ENCODE results near the gene PCSK2.

The PCSK2 gene

DNA sequence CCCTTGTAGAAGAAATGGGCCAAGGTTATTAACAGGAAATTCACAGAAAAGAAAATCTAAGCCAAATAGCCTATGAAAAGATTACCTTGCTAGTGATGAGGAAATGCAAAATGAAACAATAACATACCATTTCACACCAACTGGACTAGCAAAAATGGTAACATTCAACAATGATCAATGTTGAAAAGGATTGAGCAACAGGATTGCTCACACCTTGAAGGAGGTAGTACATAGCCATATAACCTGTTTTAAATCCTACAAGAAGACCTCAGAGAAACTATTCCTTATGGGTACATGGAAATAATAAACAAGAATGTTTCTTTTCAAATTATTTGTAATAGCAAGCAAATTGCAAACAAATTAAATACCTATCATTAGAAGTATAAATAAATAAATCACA is 196.9 kb downstream of the PCSK2 start:
- ChIA-PET POLR2A (no interaction called here), CTCF (interaction anchor here (4.4 kb wide), 1 partner anchor 8 kb away, joined by 25 read pairs; no protein-coding TSS in a partner anchor)
- TF ChIP-seq, protein P1, sequence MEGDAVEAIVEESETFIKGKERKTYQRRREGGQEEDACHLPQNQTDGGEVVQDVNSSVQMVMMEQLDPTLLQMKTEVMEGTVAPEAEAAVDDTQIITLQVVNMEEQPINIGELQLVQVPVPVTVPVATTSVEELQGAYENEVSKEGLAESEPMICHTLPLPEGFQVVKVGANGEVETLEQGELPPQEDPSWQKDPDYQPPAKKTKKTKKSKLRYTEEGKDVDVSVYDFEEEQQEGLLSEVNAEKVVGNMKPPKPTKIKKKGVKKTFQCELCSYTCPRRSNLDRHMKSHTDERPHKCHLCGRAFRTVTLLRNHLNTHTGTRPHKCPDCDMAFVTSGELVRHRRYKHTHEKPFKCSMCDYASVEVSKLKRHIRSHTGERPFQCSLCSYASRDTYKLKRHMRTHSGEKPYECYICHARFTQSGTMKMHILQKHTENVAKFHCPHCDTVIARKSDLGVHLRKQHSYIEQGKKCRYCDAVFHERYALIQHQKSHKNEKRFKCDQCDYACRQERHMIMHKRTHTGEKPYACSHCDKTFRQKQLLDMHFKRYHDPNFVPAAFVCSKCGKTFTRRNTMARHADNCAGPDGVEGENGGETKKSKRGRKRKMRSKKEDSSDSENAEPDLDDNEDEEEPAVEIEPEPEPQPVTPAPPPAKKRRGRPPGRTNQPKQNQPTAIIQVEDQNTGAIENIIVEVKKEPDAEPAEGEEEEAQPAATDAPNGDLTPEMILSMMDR (IDR thresholded peaks at IDR 0.05; ENCODE audit: control extremely low read depth, extremely low read depth, low read depth, missing control alignments): no peak
- no peak for DNase-seq (ENCODE audit: extremely low spot score)

DNA sequence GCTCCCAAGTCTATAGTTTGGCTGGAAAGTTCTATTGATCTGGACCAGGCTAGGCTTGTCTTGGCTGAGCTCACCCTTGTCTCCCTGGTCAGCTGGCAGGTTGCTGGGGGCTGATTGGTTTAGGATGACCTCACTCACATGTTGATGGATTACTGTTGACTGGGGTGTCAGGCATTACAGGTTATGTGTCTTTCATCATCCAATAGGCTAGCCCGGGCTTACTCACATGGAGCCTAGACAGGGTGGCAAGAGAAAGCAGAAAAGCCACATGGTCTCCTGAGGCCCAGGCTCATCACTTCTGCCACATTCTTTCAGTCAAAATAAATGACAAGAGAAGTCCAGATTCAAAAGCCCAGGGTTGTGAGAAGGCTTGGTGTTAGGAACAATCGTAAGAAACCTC is 200.8 kb downstream of the PCSK2 start:
- ChIA-PET CTCF (interaction anchor here (1.4 to 13.4 kb wide), 2 partner anchors 619 to 625 kb away, joined by 3 to 217 read pairs; no protein-coding TSS in a partner anchor), POLR2A (no interaction called here)
- no peak for DNase-seq (ENCODE audit: extremely low spot score)
- TF ChIP-seq, protein P1 (IDR thresholded peaks at IDR 0.05; ENCODE audit: control extremely low read depth, extremely low read depth, low read depth, missing control alignments): no peak

DNA sequence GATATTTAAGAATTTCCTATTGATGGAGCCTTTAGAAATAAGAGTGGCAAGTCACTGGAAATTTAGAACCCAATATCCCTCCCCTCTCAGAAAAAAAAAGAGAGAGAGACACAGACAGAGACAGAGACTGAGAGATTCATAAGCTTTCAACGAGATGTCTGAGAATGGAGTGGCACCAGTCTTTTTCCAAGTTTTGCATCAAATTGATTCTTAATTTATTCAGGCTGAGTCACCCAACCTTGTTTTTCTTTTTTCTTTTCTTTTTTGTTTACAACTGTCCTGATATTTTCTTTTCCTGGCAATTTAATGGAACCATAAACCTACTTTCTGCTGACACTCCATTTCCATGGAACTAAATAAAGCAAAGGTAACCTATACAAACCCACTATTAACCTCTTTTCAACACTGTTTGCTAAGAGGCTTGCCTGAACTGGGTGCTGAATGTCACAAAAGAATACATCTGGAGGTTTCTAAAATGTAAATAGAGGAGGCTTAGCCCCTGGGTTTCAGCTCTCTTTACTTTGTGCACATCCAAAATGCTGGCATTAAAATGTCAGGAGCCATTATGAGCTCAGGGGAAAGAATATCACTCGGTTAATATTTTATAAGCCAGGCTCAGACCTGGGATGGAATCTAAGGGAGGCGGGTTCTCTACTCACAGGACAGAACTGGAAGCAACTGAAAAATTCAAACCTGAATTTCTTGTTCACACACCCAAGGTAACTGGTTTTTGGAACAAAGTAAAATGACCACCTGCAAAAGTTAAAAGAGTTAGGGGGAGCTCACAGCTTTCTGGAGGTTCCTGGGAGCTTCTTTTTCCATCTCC is 203.5 kb downstream of the PCSK2 start:
- TF ChIP-seq, protein P1 (IDR thresholded peaks at IDR 0.05; ENCODE audit: control extremely low read depth, extremely low read depth, low read depth, missing control alignments): no peak
- ChIA-PET CTCF (interaction anchor here (0.8 to 13.4 kb wide), 18 partner anchors 9 to 627 kb away, joined by 3 to 217 read pairs (median 4); no protein-coding TSS in a partner anchor), POLR2A (no interaction called here)
- no peak for DNase-seq (ENCODE audit: extremely low spot score)

DNA sequence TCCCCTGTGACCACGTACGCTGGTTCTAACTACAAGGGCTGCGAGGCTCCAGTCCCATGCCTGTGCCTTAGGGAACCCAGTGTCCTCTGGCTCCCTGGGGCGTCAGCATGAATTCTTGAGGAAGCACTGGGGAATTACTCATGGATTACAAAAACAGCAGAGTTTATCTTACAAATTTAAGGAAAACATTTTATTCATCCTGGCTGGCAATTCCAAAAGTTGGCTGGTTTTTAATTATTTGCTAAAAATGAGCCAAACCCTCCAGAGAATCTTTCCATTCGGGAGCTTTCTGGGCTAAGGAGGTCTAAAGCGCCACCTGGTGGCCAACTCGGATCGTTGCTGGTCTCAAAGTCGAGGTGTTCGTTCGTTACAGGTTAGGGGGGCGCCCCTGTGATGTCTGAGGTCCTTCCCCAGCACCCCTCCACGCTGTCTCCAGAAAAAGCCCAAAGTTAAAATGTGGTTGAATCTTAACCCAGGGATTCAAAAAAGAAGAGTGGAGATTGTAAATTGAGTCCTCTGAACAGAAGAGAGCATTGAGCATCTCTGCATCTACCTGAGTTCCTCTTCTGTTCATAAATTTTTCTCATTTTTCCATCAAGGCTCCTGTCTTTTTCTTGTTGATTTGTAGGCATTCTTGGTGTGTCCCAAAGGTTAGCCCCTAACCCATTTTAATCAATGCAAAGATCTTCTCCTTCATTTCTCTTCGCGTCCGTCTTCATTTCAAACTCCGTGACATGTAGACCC is 205.0 kb downstream of the PCSK2 start:
- CTCF ChIA-PET: interaction anchor here (0.7 to 13.4 kb wide), 23 partner anchors 10 to 629 kb away, joined by 3 to 217 read pairs (median 4); no protein-coding TSS in a partner anchor
- TF ChIP-seq, protein P1 (IDR thresholded peaks at IDR 0.05; ENCODE audit: control extremely low read depth, extremely low read depth, low read depth, missing control alignments): peak; percentile 78
- peak; percentile 71 for DNase-seq (ENCODE audit: extremely low spot score)
- POLR2A ChIA-PET: no interaction called here

DNA sequence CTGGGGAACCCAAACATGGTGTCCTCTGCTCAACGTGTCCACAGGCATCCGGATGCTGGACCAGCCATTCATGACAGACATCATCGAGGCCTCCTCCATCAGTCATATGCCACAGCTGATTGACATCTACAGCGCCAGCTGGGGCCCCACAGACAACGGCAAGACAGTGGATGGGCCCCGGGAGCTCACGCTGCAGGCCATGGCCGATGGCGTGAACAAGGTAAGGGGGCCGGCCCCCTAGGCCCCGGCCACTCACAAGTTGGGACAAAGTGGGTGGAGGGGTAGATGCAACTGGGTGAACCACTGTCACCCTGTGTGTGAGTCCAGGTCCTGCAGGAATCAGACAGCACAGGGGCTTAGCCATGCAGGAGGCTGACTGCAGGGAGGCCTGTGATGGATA is 209.8 kb downstream of the PCSK2 start:
- CTCF ChIA-PET: interaction anchor here (13.4 kb wide), 1 partner anchor 634 kb away, joined by 217 read pairs; no protein-coding TSS in a partner anchor
- TF ChIP-seq, protein P1 (IDR thresholded peaks at IDR 0.05; ENCODE audit: control extremely low read depth, extremely low read depth, low read depth, missing control alignments): no peak
- POLR2A ChIA-PET: no interaction called here
- DNase-seq (ENCODE audit: extremely low spot score): no peak

DNA sequence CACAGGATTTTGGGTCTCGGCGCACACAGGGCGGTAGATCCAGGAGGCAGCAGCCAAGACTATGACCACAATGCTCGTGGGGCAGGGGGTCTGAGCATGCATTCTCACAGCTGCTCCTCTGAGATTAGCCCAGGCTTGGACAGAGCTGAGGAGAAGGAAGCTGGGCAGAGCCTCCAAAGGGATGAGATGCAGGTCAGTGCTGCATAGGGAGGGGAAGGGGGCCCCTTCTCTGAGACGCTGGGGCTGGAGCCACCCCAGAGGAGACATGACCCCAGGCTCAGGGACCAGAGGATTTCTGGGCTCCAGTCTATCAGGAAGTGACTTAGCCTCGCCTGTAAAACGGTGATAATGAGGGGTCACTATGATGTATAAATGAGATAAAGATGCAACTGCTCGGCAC is 210.4 kb downstream of the PCSK2 start:
- TF ChIP-seq, protein P1 (IDR thresholded peaks at IDR 0.05; ENCODE audit: control extremely low read depth, extremely low read depth, low read depth, missing control alignments): no peak
- no peak for DNase-seq (ENCODE audit: extremely low spot score)
- ChIA-PET CTCF (interaction anchor here (13.4 kb wide), 1 partner anchor 634 kb away, joined by 217 read pairs; no protein-coding TSS in a partner anchor), POLR2A (no interaction called here)

All from GM10248 (cell line).